RWPE1 (cell line): ENCODE results near the gene SQOR.

ENCODE experiments used
- CTCF ChIA-PET: fragments of 350-600 bp; sonication (Branson Sonifier 250); formaldehyde crosslinking; extraction: SDS; loops from one replicate; lab custom pipeline; 2021; lab: Yijun Ruan, JAX
- POLR2A ChIA-PET: fragments of 400-600 bp; formaldehyde crosslinking; extraction: SDS; loops from one replicate; lab custom pipeline; 2020; ENCODE audit warnings: antibody characterized with exemption; ENCODE audit not compliant: low non-redundant PET; lab: Yijun Ruan, JAX
- DNase-seq: peaks from one replicate; pipeline ENCODE4 v3.0.0; 2012; ENCODE audit warnings: low spot score
- H3K27ac ChIP-seq: fragments of 450-650 bp; 2 replicates; pipeline ENCODE4 v1.5.1; 2017
- CTCF ChIP-seq: fragments of 450-650 bp; conservative IDR thresholded peaks from 2 replicates; pipeline ENCODE4 v1.5.1; 2017; ENCODE audit warnings: low read depth, mild to moderate bottlenecking

Gene SQOR

DNA sequence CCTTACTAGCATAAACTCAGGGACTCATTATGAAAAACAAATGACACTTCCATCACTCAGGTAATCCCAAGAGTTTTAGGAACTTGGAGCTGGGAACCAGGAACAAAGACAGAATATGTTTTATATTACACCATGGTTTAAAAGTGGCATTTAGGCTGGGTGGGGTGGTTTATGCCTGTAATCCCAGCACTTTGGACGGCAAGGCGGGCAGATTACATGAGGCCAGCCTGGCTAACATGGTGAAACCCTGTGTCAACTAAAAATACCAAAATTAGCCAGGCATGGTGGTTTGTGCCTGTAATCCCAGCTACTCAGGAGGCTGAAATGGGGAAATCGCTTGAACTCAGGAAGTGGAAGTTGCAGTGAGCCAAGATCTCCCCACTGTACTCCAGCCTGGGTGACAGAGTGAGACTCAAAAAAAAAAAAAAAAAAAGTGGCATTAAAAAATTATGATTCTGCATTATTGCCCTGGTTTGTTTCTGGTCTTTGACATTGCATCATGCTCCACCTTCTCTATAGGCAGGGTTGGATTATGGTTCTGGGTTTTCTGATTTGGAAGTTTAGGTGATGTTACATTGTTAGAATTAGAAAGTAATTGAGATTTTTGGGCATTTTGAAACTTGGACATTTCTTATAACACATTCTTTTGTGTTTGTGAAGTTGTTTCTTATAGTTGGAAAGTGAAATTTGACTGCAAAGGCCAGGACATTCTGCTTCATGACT lies 19.0 kb downstream of the SQOR start:
- POLR2A ChIA-PET = no interaction called here
- no peak for TF ChIP-seq CTCF
- CTCF ChIA-PET = interaction anchor here (0.5 to 0.6 kb wide), 2 partner anchors 31 to 142 kb away, joined by 3 to 7 read pairs; no protein-coding TSS in a partner anchor
- H3K27ac ChIP-seq = no peak overlapping the region
- DNase-seq = no peak

DNA sequence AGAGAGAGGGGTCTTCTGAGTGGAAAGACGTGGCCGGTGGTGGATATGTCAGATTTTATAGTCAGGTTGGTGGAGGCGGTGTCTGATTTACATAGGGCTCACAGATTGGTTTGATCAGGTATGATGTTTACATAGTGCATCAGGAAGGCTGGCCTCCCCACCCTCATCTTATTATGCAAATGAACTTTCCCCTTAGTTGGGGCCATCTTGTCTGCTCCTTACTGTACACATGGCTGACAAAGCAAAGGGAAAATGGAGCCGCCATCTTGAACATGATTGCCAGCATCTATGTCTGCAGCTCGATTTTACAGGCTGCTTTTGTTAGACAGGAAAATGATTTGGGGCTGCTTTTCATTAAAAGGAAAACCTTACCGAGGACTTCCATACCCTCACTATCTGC lies 19.9 kb downstream of the SQOR start:
- H3K27ac ChIP-seq = no peak overlapping the region
- no peak for DNase-seq
- ChIA-PET CTCF (no interaction called here), POLR2A (no interaction called here)
- TF ChIP-seq CTCF = no peak

- no peak for DNase-seq
- TF ChIP-seq CTCF = no peak
- ChIA-PET CTCF (no interaction called here), POLR2A (no interaction called here)
- no peak overlapping the region for H3K27ac ChIP-seq
These were observed 22.4 kb downstream of the SQOR start for GRCh38 chr15:45657254-45657653.

- no peak overlapping the region for H3K27ac ChIP-seq
- CTCF ChIA-PET = no interaction called here
- DNase-seq = no peak
- POLR2A ChIA-PET = no interaction called here
- no peak for TF ChIP-seq CTCF
These were observed 23.1 kb downstream of the SQOR start for GRCh38 chr15:45657764-45658545.

DNA sequence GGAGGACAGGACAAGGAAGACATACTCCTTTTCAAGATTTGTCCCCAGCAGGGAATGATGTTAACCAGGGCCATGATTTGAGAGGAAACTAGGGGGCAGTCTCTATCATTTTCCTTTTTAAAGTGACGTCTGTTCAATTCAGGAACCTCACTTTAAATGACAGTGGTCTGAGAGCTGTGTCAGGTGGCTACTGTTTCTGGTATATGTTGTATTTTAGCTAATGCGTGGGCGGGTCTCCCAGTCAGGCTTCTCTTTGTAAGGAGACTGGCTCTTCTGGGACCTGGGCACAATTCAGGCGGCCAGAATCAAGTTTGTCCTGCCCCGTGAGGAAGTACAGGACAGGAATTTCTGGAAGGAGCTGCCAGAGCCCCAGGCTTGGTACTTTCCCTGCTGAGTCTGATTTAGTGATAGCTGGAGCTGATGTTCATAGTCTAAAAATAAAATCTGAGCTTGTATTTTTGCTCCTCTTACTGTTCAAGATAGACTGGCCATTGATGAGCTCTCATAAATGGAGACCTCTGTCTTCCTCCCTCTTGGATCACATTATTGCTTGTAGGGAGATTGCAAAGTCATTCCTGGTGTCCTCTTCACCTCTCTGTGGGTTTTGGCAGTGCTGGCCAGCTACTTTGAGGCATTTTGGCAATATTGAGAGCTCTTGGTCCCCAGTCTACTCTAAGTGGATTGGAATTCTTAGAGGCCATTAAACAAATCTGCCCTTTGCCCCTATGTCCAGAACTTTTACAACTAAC lies 25.6 kb downstream of the SQOR start:
- ChIA-PET POLR2A (no interaction called here), CTCF (interaction anchor here (0.5 kb wide), 1 partner anchor 12 kb away, joined by 3 read pairs; no protein-coding TSS in a partner anchor)
- no peak for DNase-seq
- H3K27ac ChIP-seq = no peak overlapping the region
- TF ChIP-seq CTCF = no peak

DNA sequence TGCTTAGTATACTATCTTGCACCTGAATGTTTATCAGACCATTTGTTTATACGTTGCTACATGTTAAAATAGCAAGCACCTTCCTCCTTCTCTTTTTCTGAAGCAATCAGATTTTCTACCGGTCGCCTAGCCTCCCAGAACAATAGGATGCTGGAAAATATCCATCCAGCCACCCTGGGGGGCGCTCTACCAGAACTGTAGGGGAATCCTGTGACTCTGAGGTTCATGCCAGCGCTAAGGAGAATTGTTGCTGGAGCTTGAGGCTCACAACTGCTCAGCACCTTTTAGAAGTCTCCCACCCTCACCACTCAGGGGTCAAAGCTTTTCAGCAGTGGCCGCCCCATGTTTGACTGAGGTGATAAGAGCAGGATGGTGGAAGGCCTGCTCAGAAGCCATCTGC lies 27.5 kb downstream of the SQOR start:
- ChIA-PET POLR2A (no interaction called here), CTCF (no interaction called here)
- H3K27ac ChIP-seq = no peak overlapping the region
- no peak for TF ChIP-seq CTCF
- DNase-seq = no peak
